GM12801 (cell line): ENCODE measurements around the gene RNU6-1.
A peak's percentile ranks its signal among the peaks of the same experiment; 100 is the strongest.

Experiments
- TF ChIP-seq, protein P1 (sequence below): IDR thresholded peaks from one replicate; pipeline ENCODE4 v1.5.1; 2011; ENCODE audit warnings: control low read depth; ENCODE audit not compliant: insufficient read length; ENCODE audit errors: extremely low read depth

The RNU6-1 gene

GRCh38 chr15:67865766-67866165 is 25.9 kb upstream of the RNU6-1 start:
- TF ChIP-seq, protein P1, sequence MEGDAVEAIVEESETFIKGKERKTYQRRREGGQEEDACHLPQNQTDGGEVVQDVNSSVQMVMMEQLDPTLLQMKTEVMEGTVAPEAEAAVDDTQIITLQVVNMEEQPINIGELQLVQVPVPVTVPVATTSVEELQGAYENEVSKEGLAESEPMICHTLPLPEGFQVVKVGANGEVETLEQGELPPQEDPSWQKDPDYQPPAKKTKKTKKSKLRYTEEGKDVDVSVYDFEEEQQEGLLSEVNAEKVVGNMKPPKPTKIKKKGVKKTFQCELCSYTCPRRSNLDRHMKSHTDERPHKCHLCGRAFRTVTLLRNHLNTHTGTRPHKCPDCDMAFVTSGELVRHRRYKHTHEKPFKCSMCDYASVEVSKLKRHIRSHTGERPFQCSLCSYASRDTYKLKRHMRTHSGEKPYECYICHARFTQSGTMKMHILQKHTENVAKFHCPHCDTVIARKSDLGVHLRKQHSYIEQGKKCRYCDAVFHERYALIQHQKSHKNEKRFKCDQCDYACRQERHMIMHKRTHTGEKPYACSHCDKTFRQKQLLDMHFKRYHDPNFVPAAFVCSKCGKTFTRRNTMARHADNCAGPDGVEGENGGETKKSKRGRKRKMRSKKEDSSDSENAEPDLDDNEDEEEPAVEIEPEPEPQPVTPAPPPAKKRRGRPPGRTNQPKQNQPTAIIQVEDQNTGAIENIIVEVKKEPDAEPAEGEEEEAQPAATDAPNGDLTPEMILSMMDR = no peak

- TF ChIP-seq, protein P1 = no peak
Observed at GRCh38 chr15:67865331-67865730, 25.5 kb upstream of the RNU6-1 start.

DNA sequence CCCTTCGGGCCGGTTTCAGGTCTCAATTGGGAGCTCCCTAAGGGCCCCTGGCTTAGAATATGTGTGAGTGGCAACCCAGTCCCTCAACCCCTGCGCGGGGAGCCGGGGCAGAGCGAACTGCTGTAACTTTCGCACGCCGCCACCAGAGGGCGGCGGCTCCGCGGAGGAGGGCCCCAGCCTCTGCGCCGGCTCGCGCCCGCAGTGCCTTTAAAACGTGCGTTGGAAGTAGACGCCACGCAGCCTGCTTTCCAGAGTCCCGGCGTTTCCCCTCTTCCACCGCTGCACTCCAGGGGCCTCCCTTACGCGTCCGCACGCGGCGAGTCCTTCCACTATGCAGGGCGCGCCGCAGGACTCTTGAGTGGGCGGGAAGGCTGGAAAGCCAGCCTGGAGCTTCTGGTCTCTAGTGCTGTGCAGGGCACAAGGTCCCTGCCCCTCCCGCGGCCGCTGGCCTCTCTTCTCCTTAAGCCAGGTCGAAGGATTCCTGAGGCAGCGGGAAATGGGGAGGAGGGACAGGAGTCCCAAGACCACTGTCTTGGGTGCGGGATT is 23.7 kb upstream of the RNU6-1 start:
- TF ChIP-seq, protein P1 = peak; percentile 78

GRCh38 chr15:67862750-67863441 is 23.1 kb upstream of the RNU6-1 start:
- TF ChIP-seq, protein P1 = no peak

GRCh38 chr15:67861983-67862382 is 22.1 kb upstream of the RNU6-1 start:
- TF ChIP-seq, protein P1 = no peak

GRCh38 chr15:67859331-67859946 is 19.6 kb upstream of the RNU6-1 start:
- TF ChIP-seq, protein P1 = no peak

- TF ChIP-seq, protein P1 = no peak
Observed at GRCh38 chr15:67857220-67857619, 17.4 kb upstream of the RNU6-1 start.
